ENCODE data around the gene GSS. TPM values are rescaled to one million over a fixed set of nuclear protein-coding genes. Genes with fewer than 3 reads are reported as not detected.

The GSS gene
- total RNA-seq, 4 donors from 2014 or later: 28.0 to 47.6 (median 35.6) TPM

GRCh38 chr20:34983089-34983820 lies 27.6 kb upstream of the GSS start:
- TF ChIP-seq EP300 (IDR thresholded peaks at IDR 0.05): no peak
- Histone ChIP-seq H3K36me3 (no peaks in the 10 kb centered on the region), H3K4me3 (no peak overlapping the region), H3K4me1 (peaks cover 0 to 17% (median 0%) of the 10 kb centered on the region in 3 donors), H3K9me3 (no peaks in the 10 kb centered on the region), H3K27me3 (peaks cover 70% of the 10 kb centered on the region), H3K27ac (no peak overlapping the region)
- WGBS, 2 donors (ENCODE audit: low coverage in 1 of 2): 37% methylated on average over 3 of the region's 5 CpGs; no CpG with 5 or more reads in 1 of the 2 donors
- no peak for ATAC-seq

GRCh38 chr20:34982270-34983088 lies 26.9 kb upstream of the GSS start:
- no peak for ATAC-seq
- Histone ChIP-seq H3K4me3 (no peak overlapping the region), H3K36me3 (no peaks in the 10 kb centered on the region), H3K27me3 (peaks cover 70% of the 10 kb centered on the region), H3K9me3 (no peaks in the 10 kb centered on the region), H3K27ac (no peak overlapping the region), H3K4me1 (peaks cover 0 to 10% (median 0%) of the 10 kb centered on the region in 3 donors)
- TF ChIP-seq EP300 (IDR thresholded peaks at IDR 0.05) (no peak), POLR2A (IDR thresholded peaks at IDR 0.05) (no peak), POLR2AphosphoS5 (IDR thresholded peaks at IDR 0.05) (no peak)
- TF ChIP-seq, protein P1, sequence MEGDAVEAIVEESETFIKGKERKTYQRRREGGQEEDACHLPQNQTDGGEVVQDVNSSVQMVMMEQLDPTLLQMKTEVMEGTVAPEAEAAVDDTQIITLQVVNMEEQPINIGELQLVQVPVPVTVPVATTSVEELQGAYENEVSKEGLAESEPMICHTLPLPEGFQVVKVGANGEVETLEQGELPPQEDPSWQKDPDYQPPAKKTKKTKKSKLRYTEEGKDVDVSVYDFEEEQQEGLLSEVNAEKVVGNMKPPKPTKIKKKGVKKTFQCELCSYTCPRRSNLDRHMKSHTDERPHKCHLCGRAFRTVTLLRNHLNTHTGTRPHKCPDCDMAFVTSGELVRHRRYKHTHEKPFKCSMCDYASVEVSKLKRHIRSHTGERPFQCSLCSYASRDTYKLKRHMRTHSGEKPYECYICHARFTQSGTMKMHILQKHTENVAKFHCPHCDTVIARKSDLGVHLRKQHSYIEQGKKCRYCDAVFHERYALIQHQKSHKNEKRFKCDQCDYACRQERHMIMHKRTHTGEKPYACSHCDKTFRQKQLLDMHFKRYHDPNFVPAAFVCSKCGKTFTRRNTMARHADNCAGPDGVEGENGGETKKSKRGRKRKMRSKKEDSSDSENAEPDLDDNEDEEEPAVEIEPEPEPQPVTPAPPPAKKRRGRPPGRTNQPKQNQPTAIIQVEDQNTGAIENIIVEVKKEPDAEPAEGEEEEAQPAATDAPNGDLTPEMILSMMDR (IDR thresholded peaks at IDR 0.05): no peak
- WGBS, 2 donors (ENCODE audit: low coverage in 1 of 2): 74 to 86% methylated on average over 4 to 14 of the region's 21 CpGs

DNA sequence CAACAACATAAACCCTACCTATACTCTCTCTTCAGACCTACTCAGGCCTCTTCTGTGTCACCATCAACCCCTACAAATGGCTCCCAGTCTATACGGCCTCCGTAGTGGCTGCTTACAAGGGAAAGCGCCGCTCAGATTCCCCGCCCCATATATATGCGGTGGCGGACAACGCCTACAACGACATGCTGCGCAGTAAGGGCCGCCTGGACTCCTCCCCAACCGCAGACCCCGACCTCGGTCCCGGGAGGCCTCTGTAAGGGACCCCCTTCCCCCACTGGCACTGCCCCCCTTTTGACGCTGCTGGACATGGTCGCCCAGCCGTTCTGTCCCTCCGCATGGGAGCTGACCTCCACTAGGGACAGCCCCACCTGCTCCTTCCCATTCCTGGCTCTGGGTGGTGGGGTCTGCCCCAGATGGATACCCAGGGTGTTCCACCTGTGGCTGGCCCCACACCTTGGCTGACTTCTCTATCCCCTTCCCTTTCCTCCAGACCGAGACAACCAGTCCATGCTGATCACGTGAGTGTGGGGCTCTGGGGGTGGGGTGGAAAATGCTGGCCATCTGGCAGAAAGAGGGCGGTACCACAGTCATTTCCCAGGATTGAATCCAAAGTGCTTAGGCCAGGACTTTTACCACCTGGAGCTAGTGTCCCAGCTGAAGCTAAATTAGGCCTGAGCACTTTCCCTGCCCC lies 25.1 kb upstream of the GSS start:
- WGBS, 2 donors (ENCODE audit: low coverage in 1 of 2): 18 to 91% methylated on average over 2 to 5 of the region's 22 CpGs
- TF ChIP-seq POLR2A (IDR thresholded peaks at IDR 0.05) (no peak), EP300 (IDR thresholded peaks at IDR 0.05) (no peak), POLR2AphosphoS5 (IDR thresholded peaks at IDR 0.05) (no peak)
- TF ChIP-seq, protein P1 (IDR thresholded peaks at IDR 0.05): no peak

DNA sequence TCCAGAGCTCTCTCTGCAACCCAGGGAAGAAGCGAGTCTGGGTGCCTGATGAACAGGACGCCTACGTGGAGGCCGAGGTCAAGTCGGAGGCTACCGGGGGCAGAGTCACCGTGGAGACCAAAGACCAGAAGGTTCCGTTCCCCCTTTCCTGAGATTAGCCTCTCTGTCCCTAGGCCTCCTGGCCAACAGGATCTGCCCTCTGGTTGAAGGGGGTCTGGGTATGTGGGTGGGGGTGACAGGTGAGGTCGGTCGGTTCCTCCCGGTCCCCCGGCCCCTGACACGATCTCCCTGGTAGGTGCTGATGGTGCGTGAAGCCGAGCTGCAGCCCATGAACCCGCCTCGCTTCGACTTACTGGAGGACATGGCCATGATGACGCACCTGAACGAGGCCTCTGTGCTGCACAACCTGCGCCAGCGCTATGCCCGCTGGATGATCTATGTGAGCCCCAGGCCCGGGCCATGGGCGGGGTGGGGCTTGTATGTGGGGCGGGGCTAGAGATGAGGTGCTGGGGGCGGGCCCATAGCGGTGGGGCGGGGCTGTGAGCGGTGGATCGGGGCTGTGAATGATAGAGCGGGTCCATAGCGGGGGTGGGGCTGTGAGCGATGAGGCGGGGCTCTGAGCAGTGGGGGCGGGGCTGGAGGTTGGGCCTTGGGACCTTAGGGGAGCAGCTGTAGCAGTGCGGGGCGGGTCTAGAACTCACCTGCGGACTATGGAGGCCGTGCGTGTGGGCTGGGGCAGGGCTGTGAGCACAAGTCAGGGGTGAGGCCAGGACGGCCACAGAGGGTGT lies 24.0 kb upstream of the GSS start:
- no peaks in the 10 kb centered on the region for H3K9me3 ChIP-seq
- H3K4me3 ChIP-seq: no peak overlapping the region
- WGBS, 2 donors (ENCODE audit: low coverage in 1 of 2): 86 to 100% methylated on average over 1 to 7 of the region's 42 CpGs
- ATAC-seq: no peak
- H3K27ac ChIP-seq: no peak overlapping the region
- H3K36me3 ChIP-seq: no peaks in the 10 kb centered on the region
- TF ChIP-seq POLR2A (IDR thresholded peaks at IDR 0.05) (no peak), EP300 (IDR thresholded peaks at IDR 0.05) (no peak), POLR2AphosphoS5 (IDR thresholded peaks at IDR 0.05) (no peak)
- TF ChIP-seq, protein P1 (IDR thresholded peaks at IDR 0.05): no peak
- peaks cover 0 to 7% (median 0%) of the 10 kb centered on the region in 3 donors for H3K4me1 ChIP-seq
- H3K27me3 ChIP-seq: peaks cover 51% of the 10 kb centered on the region

More for the DNA sequence above, 25.1 kb upstream of the GSS start:
- Histone ChIP-seq H3K27ac (no peak overlapping the region), H3K27me3 (peaks cover 63% of the 10 kb centered on the region), H3K4me1 (peaks cover 0 to 7% (median 0%) of the 10 kb centered on the region in 3 donors), H3K9me3 (no peaks in the 10 kb centered on the region), H3K4me3 (no peak overlapping the region), H3K36me3 (no peaks in the 10 kb centered on the region)
- peak; percentile 16 for ATAC-seq

All from gastroesophageal sphincter (tissue), 4 donors.